Endothelial cell of umbilical vein (primary cell): ENCODE measurements around the gene CDS2. TPM values are rescaled to one million over a fixed set of nuclear protein-coding genes. Genes with fewer than 3 reads are reported as not detected.

Experiments
- BruUV-seq: library from RNA; stranded (reverse); fragments of 400-500 nt; replicated peaks from 2 replicates; lab custom pipeline; 2021; lab: Mats Ljungman, UMichigan
- CTCF ChIA-PET: fragments of 300-600, 350-600 bp; sonication (Branson Sonifier 250); formaldehyde crosslinking; loops from one replicate; lab custom pipeline; 2021; ENCODE audit warnings: antibody characterized with exemption, inconsistent platforms; lab: Charles Lee
- POLR2A ChIA-PET: fragments of 300-600, 350-600 bp; sonication (Branson Sonifier 250); formaldehyde crosslinking; loops from one replicate; lab custom pipeline; 2021; ENCODE audit warnings: antibody characterized with exemption, inconsistent platforms; lab: Charles Lee
- DNase-seq: peaks from one replicate; pipeline ENCODE4 v3.0.0-alpha.2; 2011; ENCODE audit warnings: low read depth, low spot score
- FAIRE-seq: peaks from 2 replicates; lab custom pipeline; 2011; peaks lifted over from hg19 to GRCh38; lab: Jason Lieb, UNC
- H2AFZ ChIP-seq: 2 replicates; pipeline ENCODE4 v1.6.0; 2012; ENCODE audit warnings: low read depth, low read length, control low read depth, inconsistent platforms
- H3K27ac ChIP-seq: 2 replicates; pipeline ENCODE4 v1.5.1; 2011; ENCODE audit warnings: low read depth, mild to moderate bottlenecking, control low read depth, low read length, moderate library complexity; ENCODE audit not compliant: insufficient read depth
- H3K27me3 ChIP-seq, 2 experiments: 2 replicates each; pipeline versions ENCODE4 v1.6.0 to v1.6.1; 2011; ENCODE audit warnings: low read length in 2 of 2, mixed read lengths in 1 of 2; ENCODE audit not compliant: control insufficient read depth in 2 of 2, insufficient read depth in 2 of 2
- H3K36me3 ChIP-seq, 2 experiments: 2 replicates in 1 of 2; 3 replicates in 1 of 2; pipeline ENCODE4 v1.5.1; 2011; ENCODE audit warnings: low read length in 2 of 2, mild to moderate bottlenecking in 1 of 2, moderate library complexity in 1 of 2; ENCODE audit not compliant: control insufficient read depth in 2 of 2, insufficient read depth in 2 of 2; ENCODE audit errors: extremely low read depth in 1 of 2
- H3K4me1 ChIP-seq: 3 replicates; pipeline ENCODE4 v1.5.1; 2011; ENCODE audit warnings: mild to moderate bottlenecking, low read length; ENCODE audit not compliant: control insufficient read depth, insufficient read depth; ENCODE audit errors: extremely low read depth
- H3K4me2 ChIP-seq: 2 replicates; pipeline ENCODE4 v1.6.1; 2011; ENCODE audit warnings: low read length, control low read depth, mixed read lengths; ENCODE audit not compliant: insufficient read depth
- H3K4me3 ChIP-seq, 3 experiments: fragments of 200-600 bp in 1 of 3; sonication (generic), shearing (Covaris generic) in 1 of 3; replicated peaks in 1 of 3; 2 replicates each; pipeline ENCODE4 v1.5.1; 2011 to 2016; ENCODE audit warnings: control low read depth in 3 of 3, low read length in 3 of 3, mild to moderate bottlenecking in 2 of 3, inconsistent platforms in 1 of 3, low read depth in 1 of 3, moderate library complexity in 1 of 3; ENCODE audit not compliant: insufficient read depth in 1 of 3
- H3K79me2 ChIP-seq: 2 replicates; pipeline ENCODE4 v1.6.0; 2012; ENCODE audit warnings: low read length, inconsistent platforms; ENCODE audit not compliant: control insufficient read depth, insufficient read depth
- H3K9ac ChIP-seq: replicated peaks from 2 replicates; pipeline ENCODE3; 2011; ENCODE audit warnings: low read length, control low read depth; ENCODE audit not compliant: insufficient read depth; ENCODE audit errors: extremely low read depth
- H3K9me1 ChIP-seq: replicated peaks from 3 replicates; pipeline ENCODE4 v1.6.0; 2011; ENCODE audit warnings: mild to moderate bottlenecking, low read length; ENCODE audit not compliant: control insufficient read depth, insufficient read depth; ENCODE audit errors: extremely low read depth
- H3K9me3 ChIP-seq: replicated peaks from 2 replicates; pipeline ENCODE4 v1.5.1; 2012; ENCODE audit warnings: low read length, inconsistent platforms; ENCODE audit not compliant: control insufficient read depth, insufficient read depth
- H4K20me1 ChIP-seq: replicated peaks from 2 replicates; pipeline ENCODE3; 2011; ENCODE audit warnings: mild to moderate bottlenecking, low read length; ENCODE audit not compliant: control insufficient read depth, insufficient read depth; ENCODE audit errors: extremely low read depth
- EZH2 ChIP-seq: IDR thresholded peaks from 2 replicates; pipeline ENCODE4 v1.6.1; 2012; ENCODE audit warnings: borderline replicate concordance, low read depth, mild to moderate bottlenecking, moderate library complexity, low read length, inconsistent platforms; ENCODE audit not compliant: severe bottlenecking
- FOS ChIP-seq: IDR thresholded peaks from 2 replicates; pipeline ENCODE4 v1.6.1; 2011; ENCODE audit warnings: mild to moderate bottlenecking, low read length, moderate library complexity, borderline replicate concordance; ENCODE audit not compliant: insufficient read depth
- GATA2 ChIP-seq: IDR thresholded peaks from 2 replicates; pipeline ENCODE4 v1.7.0; 2011; ENCODE audit warnings: low read depth, mild to moderate bottlenecking, moderate library complexity, mixed read lengths, low read length; ENCODE audit not compliant: insufficient read length, insufficient read depth
- JUN ChIP-seq: IDR thresholded peaks from 2 replicates; pipeline ENCODE4 v1.6.1; 2011; ENCODE audit warnings: borderline replicate concordance, low read depth; ENCODE audit not compliant: insufficient read length, insufficient read depth
- MAX ChIP-seq: IDR thresholded peaks from 2 replicates; pipeline ENCODE4 v1.6.1; 2011; ENCODE audit not compliant: insufficient read depth, insufficient read length
- MYC ChIP-seq: IDR thresholded peaks from one replicate; pipeline ENCODE4 v1.6.1; 2011; ENCODE audit warnings: mild to moderate bottlenecking, low read depth, low read length
- POLR2A ChIP-seq: IDR thresholded peaks from 2 replicates; pipeline ENCODE4 v1.6.1; 2012; ENCODE audit warnings: low read depth, mild to moderate bottlenecking, control low read depth, low read length
- POLR2AphosphoS5 ChIP-seq: IDR thresholded peaks from 2 replicates; pipeline ENCODE4 v1.6.1; 2012; ENCODE audit warnings: low read depth, mild to moderate bottlenecking, control low read depth, low read length, moderate library complexity; ENCODE audit not compliant: insufficient read depth
- dilution Hi-C: fragments of 300-500 bp; cut with MboI; formaldehyde crosslinking; loops from one replicate; pipeline ENCODE4 v1.15.0; 2019; ENCODE audit warnings: low sequenced_read_pairs; ENCODE audit not compliant: extremely low pct_ligation_motif_present
- intact Hi-C: fragments of 100-400 bp; cut with micrococcal nuclease; formaldehyde crosslinking; loops from one replicate; pipeline ENCODE4 v1.10.0; 2022
- polyA plus RNA-seq, 4 experiments: library from polyadenylated mRNA; depleted of rRNA in 3 of 4; stranded (reverse) in 3 of 4; unstranded in 1 of 4; fragments of >200 nt; gene quantifications; 2 replicates each; pipeline versions ENCODE4 v1.2.1 to v1.2.3, GENCODE V29; 2011 to 2012; ENCODE audit warnings: missing spikeins in 1 of 4
- total RNA-seq: library from RNA; stranded (reverse); gene quantifications from 2 replicates; pipeline ENCODE4 v1.2.3, GENCODE V29; 2021
- TF ChIP-seq, protein P1 (sequence below), 2 donors: IDR thresholded peaks; 1 replicate in 1 of 2; 2 replicates in 1 of 2; pipeline ENCODE4 v1.5.1; 2011; ENCODE audit warnings: low read length in 2 of 2, mild to moderate bottlenecking in 2 of 2, moderate library complexity in 2 of 2, control low read depth in 1 of 2, inconsistent platforms in 1 of 2, low read depth in 1 of 2; ENCODE audit not compliant: insufficient read depth in 1 of 2; ENCODE audit errors: extremely low read depth in 1 of 2

Gene CDS2
- total and polyA plus RNA-seq, 2 donors (not counting 3 experiments of a cell fraction or from before 2014, with no cell fraction given) = 47.0 to 49.0 TPM

GRCh38 chr20:5178046-5178445 is 51.2 kb downstream of the CDS2 start:
- no peak overlapping the region for H3K4me2 ChIP-seq
- BruUV-seq = no TSS peak
- POLR2A ChIA-PET = no interaction called here
- H2AFZ ChIP-seq = no peak overlapping the region
- no peak for DNase-seq
- FAIRE-seq = no peak
- H4K20me1 ChIP-seq = no peaks in the 10 kb centered on the region
- peaks cover 19% of the 10 kb centered on the region for H3K4me1 ChIP-seq
- no peak overlapping the region for H3K27ac ChIP-seq
- dilution Hi-C loops = no loop called here
- no peaks in the 10 kb centered on the region for H3K27me3 ChIP-seq
- CTCF ChIA-PET = interaction anchor here (1.1 kb wide), 1 partner anchor 10 kb away, joined by 3 read pairs; no protein-coding TSS in a partner anchor
- no peaks in the 10 kb centered on the region for H3K9me3 ChIP-seq
- intact Hi-C loops = no loop called here
- H3K9me1 ChIP-seq = no peaks in the 10 kb centered on the region
- peaks cover 7 to 11% of the 10 kb centered on the region in 2 experiments for H3K36me3 ChIP-seq
- TF ChIP-seq POLR2A (no peak), GATA2 (no peak), EZH2 (no peak), JUN (no peak), POLR2AphosphoS5 (no peak), MYC (no peak), FOS (no peak), MAX (no peak)
- TF ChIP-seq, protein P1, sequence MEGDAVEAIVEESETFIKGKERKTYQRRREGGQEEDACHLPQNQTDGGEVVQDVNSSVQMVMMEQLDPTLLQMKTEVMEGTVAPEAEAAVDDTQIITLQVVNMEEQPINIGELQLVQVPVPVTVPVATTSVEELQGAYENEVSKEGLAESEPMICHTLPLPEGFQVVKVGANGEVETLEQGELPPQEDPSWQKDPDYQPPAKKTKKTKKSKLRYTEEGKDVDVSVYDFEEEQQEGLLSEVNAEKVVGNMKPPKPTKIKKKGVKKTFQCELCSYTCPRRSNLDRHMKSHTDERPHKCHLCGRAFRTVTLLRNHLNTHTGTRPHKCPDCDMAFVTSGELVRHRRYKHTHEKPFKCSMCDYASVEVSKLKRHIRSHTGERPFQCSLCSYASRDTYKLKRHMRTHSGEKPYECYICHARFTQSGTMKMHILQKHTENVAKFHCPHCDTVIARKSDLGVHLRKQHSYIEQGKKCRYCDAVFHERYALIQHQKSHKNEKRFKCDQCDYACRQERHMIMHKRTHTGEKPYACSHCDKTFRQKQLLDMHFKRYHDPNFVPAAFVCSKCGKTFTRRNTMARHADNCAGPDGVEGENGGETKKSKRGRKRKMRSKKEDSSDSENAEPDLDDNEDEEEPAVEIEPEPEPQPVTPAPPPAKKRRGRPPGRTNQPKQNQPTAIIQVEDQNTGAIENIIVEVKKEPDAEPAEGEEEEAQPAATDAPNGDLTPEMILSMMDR (IDR thresholded peaks at IDR 0.05; ENCODE audit: extremely low read depth in 1 of 2, insufficient read depth in 1 of 2, low read depth in 1 of 2, low read length in 2 of 2) = no peak
- no peak overlapping the region for H3K9ac ChIP-seq
- H3K79me2 ChIP-seq = no peaks in the 10 kb centered on the region
- H3K4me3 ChIP-seq = no peak overlapping the region
